Jurkat, Clone E6-1 (cell line): ENCODE results near the gene NDUFS5.
"Not testable (repeated sequence)": the region's sequence is repeated elsewhere in the genome, so short reads cannot be mapped to it uniquely, and the experiment has no call there.

Source experiments
- DNase-seq: peaks from one replicate; pipeline ENCODE4 v3.0.0-alpha.2; 2011; ENCODE audit warnings: low read depth, low spot score
- H3K4me3 ChIP-seq: 2 replicates; pipeline ENCODE4 v1.5.1; 2011; ENCODE audit warnings: mild to moderate bottlenecking, low read length, control low read depth, moderate library complexity

Gene NDUFS5

DNA sequence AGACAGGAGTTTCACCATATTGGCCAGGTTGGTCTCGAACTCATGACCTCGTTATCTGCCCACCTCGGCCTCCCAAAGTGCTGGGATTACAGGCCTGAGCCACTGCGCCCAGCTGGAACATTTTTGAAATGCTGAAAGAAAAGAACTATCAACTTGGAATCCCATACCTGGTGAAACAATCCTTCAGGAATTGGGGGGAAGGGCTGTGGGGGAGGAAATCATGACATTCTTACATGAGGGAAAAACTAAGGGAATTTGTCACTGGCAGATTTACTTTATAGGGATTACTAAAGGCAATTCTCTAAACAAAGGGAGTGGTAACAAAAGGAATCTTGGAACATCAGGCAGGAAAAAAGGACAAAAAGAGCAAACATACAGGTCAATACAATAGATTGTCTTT, 25.8 kb downstream of the NDUFS5 start:
- no peak overlapping the region for H3K4me3 ChIP-seq
- DNase-seq, result no peak

DNA sequence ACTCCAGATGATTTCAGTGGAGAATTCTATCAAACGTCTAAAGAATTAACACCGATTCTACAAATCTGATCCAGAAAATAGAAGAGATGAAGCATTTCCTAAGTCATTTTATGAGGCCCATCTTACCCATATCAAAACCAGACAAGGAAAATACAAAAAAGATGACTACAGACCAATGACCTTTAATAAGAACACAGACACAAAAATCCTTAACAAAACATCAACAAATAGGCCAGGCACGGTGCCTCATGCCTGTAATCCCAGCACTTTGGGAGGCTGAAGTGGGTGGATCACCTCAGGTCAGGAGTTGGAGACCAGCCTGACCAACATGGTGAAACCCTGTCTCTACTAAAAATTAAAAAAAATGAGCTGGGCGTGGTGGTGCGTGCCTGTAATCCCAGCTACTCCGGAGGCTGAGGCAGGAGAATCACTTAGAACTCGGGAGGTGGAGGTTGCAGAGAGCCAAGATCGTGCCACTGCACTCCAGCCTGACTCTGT, 29.1 kb downstream of the NDUFS5 start:
- H3K4me3 ChIP-seq, DNase-seq: not testable (repeated sequence)

DNA sequence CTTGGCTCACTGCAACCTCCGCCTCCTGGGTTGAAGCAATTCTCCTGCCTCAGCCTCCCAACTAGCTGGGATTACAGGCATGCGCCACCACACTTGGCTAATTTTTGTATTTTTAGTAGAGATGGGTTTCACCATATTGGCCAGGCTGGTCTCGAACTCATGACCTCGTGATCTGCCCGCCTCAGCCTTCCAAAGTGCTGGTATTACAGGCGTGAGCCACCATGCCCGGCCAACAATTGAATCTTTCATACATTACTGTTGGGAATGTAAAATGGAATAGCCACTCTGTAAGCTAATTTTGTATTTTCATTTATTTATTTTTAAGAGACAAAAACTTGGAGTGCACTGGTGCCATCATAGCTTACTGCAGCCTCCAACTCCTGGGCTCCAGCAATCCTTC, 35.4 kb downstream of the NDUFS5 start:
- DNase-seq, H3K4me3 ChIP-seq: not testable (repeated sequence)

DNA sequence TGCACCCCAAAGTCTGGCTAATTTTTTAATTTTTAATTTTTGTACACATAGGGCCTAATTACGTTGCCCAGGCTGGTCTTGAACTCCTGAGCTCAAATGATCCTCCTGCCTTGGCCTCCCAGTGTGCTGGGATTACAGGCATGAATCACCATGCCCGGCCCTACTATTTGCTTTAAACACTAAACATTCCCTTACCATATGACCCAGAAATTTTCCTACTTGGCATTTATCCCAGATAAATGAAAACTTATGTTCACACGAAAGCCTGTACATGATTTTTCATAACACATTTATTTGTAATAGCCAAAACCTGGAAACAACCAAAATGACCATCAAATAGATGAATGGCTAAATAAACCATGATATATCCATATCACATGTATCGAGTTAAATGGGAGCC, 35.8 kb downstream of the NDUFS5 start:
- no peak for DNase-seq
- no peak overlapping the region for H3K4me3 ChIP-seq

DNA sequence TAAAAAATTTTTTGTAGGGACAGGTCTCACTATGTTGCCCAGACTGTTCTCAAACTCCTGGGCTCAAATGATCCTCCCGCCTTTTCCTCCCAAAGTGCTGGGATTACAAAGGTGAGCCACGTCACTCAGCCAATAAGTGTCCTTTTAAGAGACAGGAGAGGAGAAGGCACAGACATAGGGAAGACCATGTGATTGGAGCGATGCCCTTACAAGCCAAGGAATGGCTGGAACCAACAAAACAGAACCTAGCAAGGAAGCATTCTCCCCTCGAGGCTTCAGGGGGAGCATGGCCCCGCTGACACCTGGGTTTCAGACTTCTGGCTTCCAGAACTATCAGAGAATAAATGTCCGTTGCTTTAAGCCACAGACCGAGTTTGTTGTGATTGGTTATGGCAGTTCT, 37.0 kb downstream of the NDUFS5 start:
- H3K4me3 ChIP-seq, result no peak overlapping the region
- DNase-seq, result no peak

DNA sequence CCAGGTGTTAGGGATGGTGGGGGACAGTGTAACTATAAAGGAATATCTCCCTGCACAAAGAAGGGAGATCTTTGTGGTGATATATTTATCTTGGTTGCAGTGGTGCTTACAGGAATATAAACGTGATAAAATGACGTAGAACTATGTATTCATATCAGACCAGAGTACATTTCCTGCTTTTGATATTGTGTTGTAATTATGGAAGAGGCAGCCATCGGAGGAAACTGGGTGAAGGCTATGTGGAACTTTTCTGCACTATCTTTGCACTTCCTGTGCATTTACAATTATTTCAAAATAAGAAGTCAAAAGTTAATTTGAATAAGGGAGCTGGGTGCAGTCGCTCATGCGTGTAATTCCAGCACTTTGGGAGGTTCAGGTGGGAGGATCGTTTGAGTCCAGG, 37.6 kb downstream of the NDUFS5 start:
- no peak overlapping the region for H3K4me3 ChIP-seq
- DNase-seq, result no peak

DNA sequence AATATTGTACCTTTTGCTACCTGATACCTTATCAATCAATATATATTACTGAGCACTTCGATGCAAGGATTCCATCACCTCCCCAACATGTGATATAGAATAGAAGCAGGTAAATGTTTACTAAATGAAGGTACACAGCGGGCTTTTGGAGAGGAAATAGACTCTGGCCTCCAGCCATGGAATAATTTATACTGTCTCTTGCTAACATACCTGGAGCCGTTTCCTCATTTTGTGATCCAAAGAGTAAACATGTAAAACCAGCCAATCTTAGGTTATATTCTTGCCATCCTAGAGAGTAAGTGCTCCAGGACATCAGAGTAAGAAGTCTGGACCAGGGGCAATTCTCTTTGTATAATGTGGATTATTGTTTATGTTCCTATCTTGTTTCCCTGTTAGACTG, 39.4 kb downstream of the NDUFS5 start:
- no peak overlapping the region for H3K4me3 ChIP-seq
- DNase-seq, result no peak

DNA sequence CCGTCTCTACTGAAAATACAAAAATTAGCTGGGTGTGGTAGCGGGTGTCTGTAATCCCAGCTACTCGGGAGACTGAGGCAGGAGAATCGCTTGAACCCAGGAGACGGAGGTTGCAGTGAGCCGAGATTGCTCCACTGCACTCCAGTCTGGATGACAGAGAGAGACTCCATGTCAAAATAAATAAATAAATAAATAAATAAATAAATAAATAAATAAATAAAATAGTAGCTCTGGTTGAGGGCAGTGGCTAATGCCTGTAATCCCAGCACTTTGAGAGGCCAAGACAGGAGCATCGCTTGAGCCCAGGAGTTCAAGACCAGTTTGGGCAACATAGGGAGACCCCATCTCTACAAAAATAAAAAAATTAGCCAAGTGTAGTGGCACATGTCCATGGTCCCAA, 42.1 kb downstream of the NDUFS5 start:
- not testable (repeated sequence) for H3K4me3 ChIP-seq, DNase-seq

DNA sequence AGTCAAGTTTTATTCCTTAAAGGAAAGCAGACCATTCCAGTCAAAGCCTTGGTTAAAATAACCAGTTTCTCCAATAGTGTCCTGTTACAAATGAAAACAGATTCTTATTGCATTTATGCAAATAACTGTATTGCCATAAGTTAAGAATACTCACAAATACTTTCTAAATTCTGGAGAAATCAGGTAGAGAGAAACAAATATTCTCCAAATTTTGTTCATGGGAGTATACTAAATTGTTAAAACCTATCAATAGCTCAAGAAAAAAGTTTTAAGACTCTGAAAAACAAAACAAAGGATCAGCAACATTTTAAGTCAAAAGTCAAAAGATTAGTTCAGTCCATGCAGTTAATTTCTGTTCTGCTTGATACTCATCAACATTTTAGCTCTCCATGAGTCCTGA, 45.4 kb downstream of the NDUFS5 start:
- not testable (repeated sequence) for H3K4me3 ChIP-seq, DNase-seq

DNA sequence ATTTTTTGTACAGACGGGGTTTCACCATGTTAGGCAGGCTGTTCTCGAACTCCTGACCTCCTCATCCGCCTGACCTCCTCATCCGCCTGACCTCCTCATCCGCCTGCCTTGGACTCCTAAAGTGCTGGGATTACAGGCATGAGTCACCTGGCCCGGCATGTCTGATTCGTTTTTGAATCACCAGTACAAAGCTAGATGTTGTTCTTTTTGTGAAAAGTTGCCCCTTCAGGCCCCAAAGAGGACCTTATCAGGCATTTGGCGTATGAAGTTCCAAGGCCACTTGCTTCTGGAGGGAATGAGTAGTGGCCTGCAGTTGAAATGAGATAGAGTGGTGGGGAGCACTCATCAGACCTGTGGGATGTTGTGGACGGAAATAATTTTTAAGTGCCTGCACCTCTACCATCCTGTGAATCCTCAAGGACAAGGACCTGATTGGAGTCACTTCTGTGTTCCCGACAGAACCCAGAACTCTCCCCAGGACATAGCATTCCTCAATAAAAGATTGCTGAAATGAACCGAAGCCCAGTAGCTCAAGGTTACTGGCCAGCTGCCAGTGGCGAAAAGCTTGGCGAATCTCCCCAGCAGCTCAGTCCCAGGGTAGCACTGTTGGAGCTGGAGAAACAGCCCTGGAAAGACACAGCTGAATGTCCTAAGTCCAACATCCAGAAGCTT, 50.1 kb downstream of the NDUFS5 start:
- DNase-seq, result no peak

DNA sequence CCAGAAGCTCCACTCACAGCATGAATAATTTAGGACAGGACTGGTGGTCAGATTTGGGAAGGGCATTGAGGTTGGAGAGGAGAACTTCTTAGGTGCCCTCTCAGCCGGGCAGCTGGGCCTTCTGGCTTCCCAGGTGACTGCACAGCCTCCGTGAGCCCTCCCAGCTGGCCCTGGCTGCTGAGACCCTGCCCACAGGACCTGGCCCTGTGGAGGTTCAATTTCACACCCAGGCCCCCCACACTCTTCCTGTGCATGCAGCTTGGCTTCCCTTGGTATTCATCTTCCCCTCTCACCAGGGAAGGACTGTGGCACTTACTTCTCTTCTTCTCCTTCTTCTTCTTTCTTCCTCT, 50.6 kb downstream of the NDUFS5 start:
- H3K4me3 ChIP-seq, result no peak overlapping the region
- DNase-seq, result no peak

More for the DNA sequence above, 50.1 kb downstream of the NDUFS5 start:
- no peak overlapping the region for H3K4me3 ChIP-seq

DNA sequence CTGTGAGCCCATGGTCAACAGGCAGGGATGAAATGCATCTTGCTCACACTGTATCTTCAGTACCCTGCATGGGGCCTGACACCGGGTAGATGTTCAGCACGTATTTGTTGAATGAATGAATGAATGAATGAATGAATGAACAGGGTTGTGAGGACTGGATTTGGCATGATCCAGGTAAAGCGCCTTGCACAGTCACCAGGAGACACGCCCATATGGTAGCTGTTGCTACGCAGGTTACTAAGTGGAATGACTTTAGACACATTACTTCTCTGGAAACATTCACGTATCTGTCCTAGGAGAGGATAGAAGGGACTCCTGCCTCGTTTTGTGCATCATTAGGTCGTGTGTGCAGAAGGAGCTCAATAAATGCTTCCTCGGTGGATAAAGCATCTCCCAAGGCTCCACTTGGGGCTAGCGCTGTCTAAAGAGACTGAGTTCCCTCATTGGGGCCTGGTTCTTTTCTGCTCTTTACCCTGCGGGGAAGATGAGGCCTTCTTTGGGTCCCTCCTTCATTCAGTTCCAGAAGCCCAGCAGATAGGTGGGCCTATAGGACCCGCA, 54.2 kb downstream of the NDUFS5 start:
- DNase-seq, result no peak
- H3K4me3 ChIP-seq, result no peak overlapping the region

DNA sequence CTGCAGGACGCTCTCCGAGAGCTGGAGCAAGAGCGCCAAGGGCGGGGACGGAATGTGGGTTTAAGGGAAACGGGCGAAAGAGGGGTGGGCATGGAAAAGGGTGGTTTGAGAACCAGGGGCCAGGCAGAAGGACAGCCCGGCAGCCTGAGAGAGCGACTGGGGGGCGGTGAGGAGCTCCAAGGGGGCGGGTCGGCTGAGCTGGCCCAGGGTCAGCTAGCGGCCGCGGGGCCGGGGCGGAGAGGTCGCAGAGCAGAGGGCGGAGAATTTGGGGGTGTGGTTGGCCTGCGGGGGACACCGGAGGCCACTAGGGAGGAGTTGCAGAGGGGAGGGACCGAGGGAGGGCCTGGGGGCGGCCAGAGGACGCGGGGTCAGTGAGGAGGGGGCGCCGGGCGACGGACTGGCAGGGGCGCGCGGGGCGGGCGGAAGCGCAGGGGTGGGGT, 54.7 kb downstream of the NDUFS5 start:
- no peak overlapping the region for H3K4me3 ChIP-seq
- no peak for DNase-seq

DNA sequence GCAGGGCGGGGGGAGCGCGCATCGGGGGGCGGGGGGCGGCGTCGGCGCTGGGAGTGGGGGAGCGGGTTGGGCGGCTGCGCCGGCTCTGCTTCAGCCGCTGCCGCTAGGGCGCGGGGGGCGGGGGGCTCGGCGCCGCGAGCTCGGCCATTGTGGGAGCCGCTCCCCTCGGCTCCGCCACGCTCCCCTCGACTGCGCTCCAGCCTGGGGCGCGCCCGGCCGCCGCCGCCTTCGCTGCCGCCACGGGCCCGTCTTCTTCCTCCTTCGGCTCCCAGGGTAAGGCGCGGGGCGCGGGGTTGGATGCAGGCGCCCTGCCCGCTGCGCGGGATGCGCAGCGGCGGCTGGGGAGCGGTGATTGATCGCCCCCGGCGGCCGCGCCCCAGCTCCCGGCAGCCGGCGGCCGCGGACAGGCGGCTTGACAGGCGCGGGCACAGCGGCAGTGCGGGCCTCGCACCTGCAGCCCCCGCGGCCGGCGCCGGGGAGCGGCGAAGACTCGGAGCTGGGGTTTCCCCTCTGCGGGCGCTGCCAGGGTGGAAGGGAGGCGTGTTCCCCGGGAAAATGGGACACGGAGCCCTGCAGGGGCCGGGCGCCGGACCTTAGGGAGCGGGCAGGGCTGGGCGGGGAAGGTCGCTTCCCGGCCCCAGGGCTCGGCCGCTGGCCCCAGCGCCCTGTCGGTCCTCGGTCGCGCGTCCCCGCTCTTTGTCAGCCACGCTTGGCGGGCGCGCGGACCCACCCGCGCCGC, 55.3 kb downstream of the NDUFS5 start:
- H3K4me3 ChIP-seq, result no peak overlapping the region
- DNase-seq, result no peak

DNA sequence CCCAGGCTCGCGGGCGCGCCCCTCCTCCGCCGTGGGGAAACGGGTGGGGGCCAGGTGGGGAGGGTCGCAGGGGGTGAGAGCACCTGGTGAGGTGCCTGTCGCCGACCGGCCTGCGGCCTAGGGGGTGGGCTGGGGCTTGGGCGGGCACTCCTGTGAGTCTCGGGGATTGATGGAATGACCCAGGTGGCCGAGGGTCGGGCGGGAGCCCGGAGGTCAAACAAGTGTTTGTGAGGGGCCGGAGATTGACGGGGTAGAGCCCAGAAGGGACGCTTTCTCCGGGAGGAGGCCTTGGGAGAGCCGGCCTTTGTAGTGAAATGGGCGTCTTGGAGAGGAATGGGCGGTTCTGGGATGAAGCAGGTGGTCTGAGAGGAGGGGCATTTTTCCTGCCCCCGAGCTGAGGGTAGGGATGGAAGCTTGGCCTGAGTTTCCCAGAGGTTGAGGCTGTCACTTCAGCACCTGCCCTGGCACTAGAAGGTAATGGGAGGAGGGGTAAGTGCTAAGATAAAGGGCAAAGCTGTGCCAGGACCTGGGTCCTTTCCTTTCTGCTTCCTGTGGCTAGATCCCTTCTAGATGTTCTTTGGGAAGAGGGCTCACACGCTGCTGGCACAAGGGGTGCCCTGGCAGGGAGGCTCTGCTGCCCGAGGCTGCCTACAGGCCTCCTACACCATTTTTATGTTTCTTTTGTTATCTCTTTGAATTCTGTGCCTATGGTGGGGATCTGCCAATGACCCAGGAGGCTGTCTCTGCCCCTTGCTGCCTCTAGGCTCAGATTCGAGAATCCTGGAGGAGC, 56.1 kb downstream of the NDUFS5 start:
- no peak for DNase-seq
- no peak overlapping the region for H3K4me3 ChIP-seq

DNA sequence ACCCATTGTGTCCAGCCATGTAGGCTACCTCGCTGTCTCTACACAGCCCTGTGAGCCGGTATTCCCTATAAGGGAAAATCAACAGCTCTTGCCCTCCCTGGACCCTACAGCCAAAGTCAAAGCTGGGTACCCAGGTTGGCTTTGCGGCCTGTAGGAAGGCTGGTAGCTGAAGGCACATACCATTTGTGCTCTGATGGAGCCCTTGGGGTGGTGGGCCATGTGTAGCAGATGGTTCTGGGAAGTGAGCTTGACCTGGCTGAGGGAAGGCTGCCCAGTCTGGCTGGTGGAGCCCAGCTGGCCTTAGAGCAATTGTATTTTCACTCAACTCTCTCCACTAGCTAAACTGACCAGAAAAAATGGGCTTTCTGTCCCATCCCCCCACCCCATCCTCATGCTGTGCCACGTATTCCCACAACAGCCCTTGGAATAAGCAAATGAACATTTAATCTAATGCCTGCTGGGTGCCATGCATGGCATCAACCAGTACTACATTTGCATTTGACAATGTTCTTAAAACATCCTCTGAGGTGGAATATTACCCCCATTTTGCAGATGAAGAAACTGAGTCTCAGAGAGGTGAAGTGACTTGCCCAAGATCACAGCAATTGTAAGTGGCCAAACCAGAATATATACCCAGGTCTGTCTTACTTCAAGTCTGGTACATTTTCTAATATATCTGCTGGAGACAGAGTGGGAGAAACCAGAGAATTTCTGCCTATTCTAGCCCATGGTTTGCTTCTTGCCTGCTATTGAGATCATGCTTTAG, 56.8 kb downstream of the NDUFS5 start:
- no peak overlapping the region for H3K4me3 ChIP-seq
- DNase-seq, result no peak

DNA sequence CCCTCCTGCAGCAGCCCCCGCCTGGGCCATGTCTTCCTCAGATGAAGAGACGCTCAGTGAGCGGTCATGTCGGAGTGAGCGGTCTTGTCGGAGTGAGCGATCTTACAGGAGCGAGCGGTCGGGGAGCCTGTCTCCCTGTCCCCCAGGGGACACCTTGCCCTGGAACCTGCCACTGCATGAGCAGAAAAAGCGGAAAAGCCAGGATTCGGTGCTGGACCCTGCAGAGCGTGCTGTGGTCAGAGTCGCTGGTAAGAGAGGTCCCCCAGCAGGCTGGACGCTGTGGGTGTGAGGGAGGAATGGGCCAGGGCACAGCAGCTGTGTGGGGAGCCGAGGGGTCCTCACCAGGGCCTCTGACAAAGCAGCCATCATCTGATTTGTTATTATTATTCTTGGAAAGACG, 58.0 kb downstream of the NDUFS5 start:
- no peak for DNase-seq
- no peak overlapping the region for H3K4me3 ChIP-seq
